Hepatocyte (in vitro differentiated cells): ENCODE measurements around the gene PINLYP. TPM values are rescaled to one million over a fixed set of nuclear protein-coding genes. Genes with fewer than 3 reads are reported as not detected.
A peak's percentile ranks its signal among the peaks of the same experiment; 100 is the strongest.

Experiments
- DNase-seq: peaks from one replicate; pipeline ENCODE4 v3.0.0-alpha.2; 2016; ENCODE audit warnings: low spot score
- H2AFZ ChIP-seq: fragments of 200-600 bp; sonication (generic); 2 replicates; pipeline ENCODE4 v1.6.0; 2016; ENCODE audit warnings: antibody characterized with exemption, mild to moderate bottlenecking
- H3K27ac ChIP-seq: fragments of 200-600 bp; sonication (generic); 2 replicates; pipeline ENCODE4 v1.5.1; 2016; ENCODE audit warnings: mild to moderate bottlenecking
- H3K27me3 ChIP-seq: fragments of 200-600 bp; sonication (generic); 2 replicates; pipeline ENCODE4 v1.6.1; 2016
- H3K36me3 ChIP-seq: fragments of 200-600 bp; sonication (generic); replicated peaks from 2 replicates; pipeline ENCODE4 v1.5.1; 2016; ENCODE audit warnings: low read depth; ENCODE audit not compliant: insufficient read depth
- H3K4me1 ChIP-seq: fragments of 200-600 bp; sonication (generic); 2 replicates; pipeline ENCODE4 v1.5.1; 2016; ENCODE audit warnings: mild to moderate bottlenecking, moderate library complexity; ENCODE audit not compliant: insufficient read depth
- H3K4me2 ChIP-seq: fragments of 200-600 bp; sonication (generic); 2 replicates; pipeline ENCODE4 v1.6.0; 2016
- H3K4me3 ChIP-seq: fragments of 200-600 bp; sonication (generic); 2 replicates; pipeline ENCODE4 v1.5.1; 2016; ENCODE audit warnings: mild to moderate bottlenecking
- H3K79me2 ChIP-seq: fragments of 200-600 bp; sonication (generic); 2 replicates; pipeline ENCODE4 v1.6.0; 2017; ENCODE audit warnings: mild to moderate bottlenecking
- H3K9me2 ChIP-seq: fragments of 200-600 bp; sonication (generic); replicated peaks from 2 replicates; pipeline ENCODE4 v1.6.0; 2017; ENCODE audit warnings: mild to moderate bottlenecking; ENCODE audit not compliant: insufficient read depth
- H3K9me3 ChIP-seq: fragments of 200-600 bp; sonication (generic); 2 replicates; pipeline ENCODE4 v1.5.1; 2016; ENCODE audit warnings: low read depth, mild to moderate bottlenecking
- H4K20me1 ChIP-seq: fragments of 200-600 bp; sonication (generic); 2 replicates; pipeline ENCODE4 v1.6.0; 2016; ENCODE audit warnings: mild to moderate bottlenecking; ENCODE audit not compliant: insufficient read depth, poor library complexity, severe bottlenecking
- EZH2 ChIP-seq: fragments of 200-600 bp; sonication (generic); IDR thresholded peaks from 2 replicates; pipeline ENCODE4 v1.6.1; 2016; ENCODE audit warnings: antibody characterized with exemption, mild to moderate bottlenecking, borderline replicate concordance
- EZH2phosphoT487 ChIP-seq: fragments of 200-600 bp; sonication (generic); IDR thresholded peaks from one replicate; pipeline ENCODE4 v1.6.1; 2018; ENCODE audit warnings: antibody characterized with exemption, mild to moderate bottlenecking, low read depth, moderate library complexity; ENCODE audit not compliant: unreplicated experiment, severe bottlenecking
- WGBS: methylation state at CpG from one replicate; pipeline ENCODE4 v1.1.6; 2016; ENCODE audit warnings: low lambda C conversion rate; ENCODE audit errors: missing lambda C conversion rate; 5-methylcytosine and 5-hydroxymethylcytosine counted together
- polyA plus RNA-seq: library from polyadenylated mRNA; unstranded; fragments of >200 nt; fragmentation: Nextera tagmentation; extraction: Ambion mirVana; gene quantifications from 2 replicates; pipeline ENCODE4 v1.2.1, GENCODE V29; 2016
- total RNA-seq: library from RNA; depleted of rRNA; stranded (reverse); fragments of >200 nt; gene quantifications from 2 replicates; pipeline ENCODE4 v1.2.3, GENCODE V29; 2014
- TF ChIP-seq, protein P1 (sequence below): fragments of 200-600 bp; sonication (generic); IDR thresholded peaks from 2 replicates; pipeline ENCODE4 v1.5.1; 2016; ENCODE audit warnings: antibody characterized with exemption, mild to moderate bottlenecking; ENCODE audit not compliant: poor library complexity

PINLYP gene
- total and polyA plus RNA-seq, 2 experiments from 2014 or later, result 4.6 to 11.4 TPM

- H2AFZ ChIP-seq, result peak overlapping the region; percentile 84
Measured at GRCh38 chr19:43574424-43575155, 1.0 kb upstream of the PINLYP start.

DNA sequence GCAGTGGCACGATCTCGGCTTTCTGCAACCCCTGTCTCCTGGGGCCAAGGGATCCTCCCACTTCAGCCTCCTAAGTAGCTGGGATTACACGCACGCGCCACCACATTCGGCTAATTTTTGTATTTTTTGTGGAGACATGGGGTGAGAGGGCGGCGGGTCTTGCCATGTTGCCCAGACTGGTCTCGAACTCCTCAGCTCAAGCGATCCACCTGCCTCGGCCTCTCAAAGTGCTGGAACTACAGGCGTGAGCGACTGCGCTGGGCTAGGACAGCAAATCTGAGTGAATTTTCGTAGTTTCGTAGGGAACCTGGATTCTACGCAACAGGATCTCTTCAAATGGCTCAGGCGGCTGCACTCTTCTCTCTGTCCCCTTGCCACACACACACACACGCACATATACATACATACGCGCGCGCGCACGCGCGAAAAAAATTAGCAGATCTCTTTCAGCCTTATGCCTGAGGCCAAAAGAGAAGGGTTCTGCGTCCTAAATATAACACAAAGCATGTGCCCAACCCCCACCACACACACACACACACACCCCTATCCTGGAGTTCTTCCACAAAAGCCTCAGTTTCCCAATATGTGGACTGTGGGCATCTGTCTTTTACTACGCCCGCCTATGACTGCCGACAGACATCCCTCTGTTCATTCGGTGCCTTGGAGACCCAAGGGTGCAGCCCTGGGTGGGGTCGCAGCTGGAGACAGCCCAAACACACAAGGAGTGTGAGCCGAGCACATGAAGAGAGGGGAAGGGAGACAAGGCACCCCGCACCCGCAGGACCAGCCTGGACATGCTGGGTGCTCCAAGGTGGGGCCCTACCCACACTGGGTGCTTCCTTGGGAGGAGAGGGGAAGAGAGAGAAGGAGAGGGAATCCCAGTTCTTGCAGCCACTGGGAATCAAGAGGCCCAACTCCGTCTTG is 616 bp downstream of the PINLYP start:
- Histone ChIP-seq H3K9me2 (no peaks in the 10 kb centered on the region), H3K4me2 (peak overlapping the region; percentile 75), H3K27ac (peak overlapping the region; percentile 71), H3K4me1 (peaks cover 15% of the 10 kb centered on the region), H3K4me3 (peak overlapping the region; percentile 0), H3K27me3 (no peaks in the 10 kb centered on the region), H2AFZ (peak overlapping the region; percentile 73), H3K79me2 (peaks cover 25% of the 10 kb centered on the region), H4K20me1 (no peaks in the 10 kb centered on the region), H3K36me3 (no peaks in the 10 kb centered on the region), H3K9me3 (no peaks in the 10 kb centered on the region)
- WGBS, result 84% methylated on average over 37 of the region's 37 CpGs
- no peak for TF ChIP-seq EZH2phosphoT487
- no peak for TF ChIP-seq EZH2
- no peak for DNase-seq

More at GRCh38 chr19:43574424-43575155, 1.0 kb upstream of the PINLYP start:
- 53% methylated on average over 12 of the region's 12 CpGs for WGBS
- H3K79me2 ChIP-seq, result peaks cover 36% of the 10 kb centered on the region
- no peaks in the 10 kb centered on the region for H3K9me2 ChIP-seq
- H3K9me3 ChIP-seq, result no peaks in the 10 kb centered on the region
- peak overlapping the region; percentile 50 for H3K4me3 ChIP-seq
- TF ChIP-seq, protein P1, sequence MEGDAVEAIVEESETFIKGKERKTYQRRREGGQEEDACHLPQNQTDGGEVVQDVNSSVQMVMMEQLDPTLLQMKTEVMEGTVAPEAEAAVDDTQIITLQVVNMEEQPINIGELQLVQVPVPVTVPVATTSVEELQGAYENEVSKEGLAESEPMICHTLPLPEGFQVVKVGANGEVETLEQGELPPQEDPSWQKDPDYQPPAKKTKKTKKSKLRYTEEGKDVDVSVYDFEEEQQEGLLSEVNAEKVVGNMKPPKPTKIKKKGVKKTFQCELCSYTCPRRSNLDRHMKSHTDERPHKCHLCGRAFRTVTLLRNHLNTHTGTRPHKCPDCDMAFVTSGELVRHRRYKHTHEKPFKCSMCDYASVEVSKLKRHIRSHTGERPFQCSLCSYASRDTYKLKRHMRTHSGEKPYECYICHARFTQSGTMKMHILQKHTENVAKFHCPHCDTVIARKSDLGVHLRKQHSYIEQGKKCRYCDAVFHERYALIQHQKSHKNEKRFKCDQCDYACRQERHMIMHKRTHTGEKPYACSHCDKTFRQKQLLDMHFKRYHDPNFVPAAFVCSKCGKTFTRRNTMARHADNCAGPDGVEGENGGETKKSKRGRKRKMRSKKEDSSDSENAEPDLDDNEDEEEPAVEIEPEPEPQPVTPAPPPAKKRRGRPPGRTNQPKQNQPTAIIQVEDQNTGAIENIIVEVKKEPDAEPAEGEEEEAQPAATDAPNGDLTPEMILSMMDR, result no peak
- TF ChIP-seq EZH2 (no peak), EZH2phosphoT487 (no peak)
- peak overlapping the region; percentile 83 for H3K27ac ChIP-seq
- H3K27me3 ChIP-seq, result no peaks in the 10 kb centered on the region
- no peaks in the 10 kb centered on the region for H3K36me3 ChIP-seq
- no peak for DNase-seq
- peak overlapping the region; percentile 75 for H3K4me2 ChIP-seq
- peaks cover 8% of the 10 kb centered on the region for H3K4me1 ChIP-seq
- no peaks in the 10 kb centered on the region for H4K20me1 ChIP-seq

DNA sequence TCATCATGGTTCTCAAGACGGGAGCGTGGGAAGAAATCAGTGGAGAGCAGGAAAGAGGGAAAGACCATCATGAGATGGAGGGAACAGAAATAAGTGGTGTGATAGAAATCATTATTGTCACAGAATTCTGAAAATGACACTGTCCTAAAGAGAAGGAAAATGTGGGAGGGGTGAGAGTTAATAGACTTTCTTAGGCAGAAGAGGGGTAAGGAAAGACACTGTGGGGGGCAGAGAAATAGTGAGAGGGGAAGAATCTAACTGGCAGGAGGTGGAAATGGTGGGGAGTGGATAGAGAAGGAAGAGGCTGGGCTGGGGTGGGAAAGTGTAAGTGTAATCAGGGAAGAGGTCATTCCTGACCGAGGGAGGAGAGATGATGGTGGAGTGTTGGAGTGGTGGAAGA is 3.2 kb downstream of the PINLYP start:
- Histone ChIP-seq H4K20me1 (no peaks in the 10 kb centered on the region), H3K27ac (no peak overlapping the region), H3K9me2 (no peaks in the 10 kb centered on the region), H3K36me3 (no peaks in the 10 kb centered on the region), H3K27me3 (no peaks in the 10 kb centered on the region), H3K4me2 (no peak overlapping the region), H2AFZ (no peak overlapping the region), H3K79me2 (peaks cover 12% of the 10 kb centered on the region), H3K4me3 (no peak overlapping the region), H3K9me3 (no peaks in the 10 kb centered on the region), H3K4me1 (peaks cover 15% of the 10 kb centered on the region)
- no peak for DNase-seq
- TF ChIP-seq, protein P1, result no peak
- no peak for TF ChIP-seq EZH2phosphoT487
- no peak for TF ChIP-seq EZH2
- WGBS, result 91% methylated on average over 3 of the region's 3 CpGs

DNA sequence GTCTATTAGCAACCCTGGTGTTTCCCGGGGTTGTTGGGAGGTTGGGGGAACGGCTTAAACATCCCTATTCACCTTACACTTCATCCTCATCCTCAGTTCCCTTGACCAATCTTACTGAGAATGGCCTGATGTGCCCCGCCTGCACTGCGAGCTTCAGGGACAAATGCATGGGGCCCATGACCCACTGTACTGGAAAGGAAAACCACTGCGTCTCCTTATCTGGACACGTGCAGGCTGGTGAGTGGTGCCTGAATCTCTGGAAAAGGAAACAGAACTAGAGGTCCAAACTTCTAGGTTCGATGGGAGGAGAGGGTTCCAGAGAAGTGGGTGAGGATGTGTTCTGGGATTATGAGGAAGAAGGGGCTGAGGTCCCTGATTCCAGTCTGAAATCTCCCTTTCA is 5.9 kb downstream of the PINLYP start:
- Histone ChIP-seq H3K4me1 (peaks cover 7% of the 10 kb centered on the region), H3K27me3 (no peaks in the 10 kb centered on the region), H3K4me2 (peak overlapping the region; percentile 89), H2AFZ (no peak overlapping the region), H3K9me2 (no peaks in the 10 kb centered on the region), H3K36me3 (no peaks in the 10 kb centered on the region), H4K20me1 (no peaks in the 10 kb centered on the region), H3K27ac (no peak overlapping the region), H3K9me3 (no peaks in the 10 kb centered on the region), H3K4me3 (no peak overlapping the region), H3K79me2 (no peaks in the 10 kb centered on the region)
- DNase-seq, result no peak
- 79% methylated on average over 7 of the region's 7 CpGs for WGBS
- TF ChIP-seq, protein P1, result no peak
- no peak for TF ChIP-seq EZH2
- no peak for TF ChIP-seq EZH2phosphoT487
